Omental fat pad (tissue), 4 donors: Measurements from ENCODE around the gene SLC16A5. TPM values are rescaled to one million over a fixed set of nuclear protein-coding genes. Genes with fewer than 3 reads are reported as not detected.

ENCODE experiments used
- ATAC-seq: fragments of 150-250 bp; one replicate; pipeline ENCODE4 v1.9.1; 2016; ENCODE audit warnings: mild to moderate bottlenecking, moderate library complexity; ENCODE audit not compliant: low FRiP score
- DNase-seq: peaks from one replicate; pipeline ENCODE4 v3.0.0-alpha.2; 2019; ENCODE audit warnings: low spot score
- CTCF ChIP-seq, 3 donors: fragments of 450-650 bp; IDR thresholded peaks; one replicate each; pipeline ENCODE4 v1.5.1; 2016 to 2017; ENCODE audit warnings: antibody characterized with exemption in 3 of 3, mild to moderate bottlenecking in 3 of 3, moderate library complexity in 2 of 3
- total RNA-seq, 4 donors: library from RNA; depleted of rRNA; stranded (reverse); fragments of >200 nt; gene quantifications; one replicate each; pipeline ENCODE4 v1.1.0, GENCODE V29; 2016

SLC16A5 gene
- total RNA-seq, 4 donors from 2014 or later = 12.0 to 22.7 (median 16.4) TPM

- ATAC-seq (peak; percentile 1), DNase-seq (no peak)
- TF ChIP-seq CTCF (IDR thresholded peaks at IDR 0.05) = no peak
Observed at GRCh38 chr17:75047398-75048098, 40.2 kb upstream of the SLC16A5 start.

- ATAC-seq (peak; percentile 35), DNase-seq (no peak)
- TF ChIP-seq CTCF (IDR thresholded peaks at IDR 0.05) = no peak
Observed at GRCh38 chr17:75048249-75048878, 39.4 kb upstream of the SLC16A5 start.

- ATAC-seq = no peak
- no peak for TF ChIP-seq CTCF (IDR thresholded peaks at IDR 0.05)
Observed at GRCh38 chr17:75049057-75049456, 38.7 kb upstream of the SLC16A5 start.

GRCh38 chr17:75049706-75050105 lies 38.0 kb upstream of the SLC16A5 start:
- ATAC-seq = no peak
- no peak for DNase-seq
- no peak for TF ChIP-seq CTCF (IDR thresholded peaks at IDR 0.05)

More at GRCh38 chr17:75049057-75049456, 38.7 kb upstream of the SLC16A5 start:
- DNase-seq = no peak

- no peak for TF ChIP-seq CTCF (IDR thresholded peaks at IDR 0.05)
- DNase-seq = no peak
- ATAC-seq = no peak
Observed at GRCh38 chr17:75051941-75052340, 35.8 kb upstream of the SLC16A5 start.

- peak; percentile 71 for ATAC-seq
- TF ChIP-seq CTCF (IDR thresholded peaks at IDR 0.05) = no peak
- no peak for DNase-seq
Observed at GRCh38 chr17:75059369-75060345, 28.1 kb upstream of the SLC16A5 start.
